ENCODE measurements around the gene UGGT2.

DNA sequence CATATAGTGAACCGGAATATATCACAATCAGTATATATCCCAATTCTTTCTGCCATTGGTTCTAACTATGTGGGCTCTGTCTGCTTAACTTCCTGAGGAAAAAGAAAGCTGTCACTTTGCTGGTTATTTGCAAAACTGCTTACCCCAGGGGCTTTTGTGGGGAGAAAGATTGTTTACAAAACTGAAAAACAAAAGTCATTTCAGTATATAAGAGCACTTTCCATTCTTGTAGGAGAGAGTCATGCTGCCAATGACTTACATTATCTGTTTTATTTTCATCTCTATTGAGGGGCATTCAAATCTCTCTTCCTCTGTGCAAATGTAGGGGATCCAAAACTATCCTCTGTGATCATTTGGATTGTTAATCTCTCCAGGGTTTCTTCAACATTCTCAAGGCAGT lies 33.5 kb upstream of the UGGT2 start:
- TF ChIP-seq, protein P1, sequence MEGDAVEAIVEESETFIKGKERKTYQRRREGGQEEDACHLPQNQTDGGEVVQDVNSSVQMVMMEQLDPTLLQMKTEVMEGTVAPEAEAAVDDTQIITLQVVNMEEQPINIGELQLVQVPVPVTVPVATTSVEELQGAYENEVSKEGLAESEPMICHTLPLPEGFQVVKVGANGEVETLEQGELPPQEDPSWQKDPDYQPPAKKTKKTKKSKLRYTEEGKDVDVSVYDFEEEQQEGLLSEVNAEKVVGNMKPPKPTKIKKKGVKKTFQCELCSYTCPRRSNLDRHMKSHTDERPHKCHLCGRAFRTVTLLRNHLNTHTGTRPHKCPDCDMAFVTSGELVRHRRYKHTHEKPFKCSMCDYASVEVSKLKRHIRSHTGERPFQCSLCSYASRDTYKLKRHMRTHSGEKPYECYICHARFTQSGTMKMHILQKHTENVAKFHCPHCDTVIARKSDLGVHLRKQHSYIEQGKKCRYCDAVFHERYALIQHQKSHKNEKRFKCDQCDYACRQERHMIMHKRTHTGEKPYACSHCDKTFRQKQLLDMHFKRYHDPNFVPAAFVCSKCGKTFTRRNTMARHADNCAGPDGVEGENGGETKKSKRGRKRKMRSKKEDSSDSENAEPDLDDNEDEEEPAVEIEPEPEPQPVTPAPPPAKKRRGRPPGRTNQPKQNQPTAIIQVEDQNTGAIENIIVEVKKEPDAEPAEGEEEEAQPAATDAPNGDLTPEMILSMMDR (IDR thresholded peaks at IDR 0.05): no peak
- TF ChIP-seq POLR2A (IDR thresholded peaks at IDR 0.05): no peak

All from esophagus squamous epithelium (tissue), 4 donors.